Fibroblast of lung (primary cell): ENCODE data around the gene DOCK7. TPM values are rescaled to one million over a fixed set of nuclear protein-coding genes. Genes with fewer than 3 reads are reported as not detected.
A peak's percentile ranks its signal among the peaks of the same experiment; 100 is the strongest.

Source experiments
- DNase-seq, 2 donors: peaks; one replicate each; pipeline versions ENCODE4 v3.0.0 to v3.0.0-alpha.2; 2010; ENCODE audit warnings: low read depth in 2 of 2
- H2AFZ ChIP-seq: 2 replicates; pipeline ENCODE4 v1.5.1; 2012; ENCODE audit warnings: low read length, control low read depth, inconsistent platforms
- H3K27ac ChIP-seq: 2 replicates; pipeline ENCODE4 v1.5.1; 2011; ENCODE audit warnings: low read length, control low read depth; ENCODE audit not compliant: insufficient read depth
- H3K27me3 ChIP-seq: 2 replicates; pipeline ENCODE4 v1.5.1; 2011; ENCODE audit warnings: mild to moderate bottlenecking, low read length; ENCODE audit not compliant: control insufficient read depth, insufficient read depth
- H3K36me3 ChIP-seq: 2 replicates; pipeline ENCODE4 v1.5.1; 2011; ENCODE audit warnings: low read length; ENCODE audit not compliant: control insufficient read depth, insufficient read depth
- H3K4me1 ChIP-seq: 2 replicates; pipeline ENCODE4 v1.5.1; 2011; ENCODE audit warnings: low read length; ENCODE audit not compliant: control insufficient read depth, insufficient read depth; ENCODE audit errors: extremely low read depth
- H3K4me2 ChIP-seq: 2 replicates; pipeline ENCODE4 v1.5.1; 2011; ENCODE audit warnings: low read length, control low read depth; ENCODE audit not compliant: insufficient read depth; ENCODE audit errors: extremely low read depth
- H3K4me3 ChIP-seq, 4 experiments: fragments of 200-600 bp in 1 of 4; sonication (generic) in 1 of 4; replicated peaks in 1 of 4; 2 replicates each; pipeline ENCODE4 v1.5.1; 2011 to 2016; ENCODE audit warnings: low read length in 4 of 4, low read depth in 3 of 4, mild to moderate bottlenecking in 3 of 4, control low read depth in 2 of 4, inconsistent platforms in 1 of 4, mixed read lengths in 1 of 4; ENCODE audit not compliant: insufficient read depth in 1 of 4; ENCODE audit errors: control extremely low read depth in 1 of 4
- H3K79me2 ChIP-seq: 2 replicates; pipeline ENCODE4 v1.5.1; 2012; ENCODE audit warnings: mild to moderate bottlenecking, low read length, inconsistent platforms; ENCODE audit not compliant: control insufficient read depth, insufficient read depth
- H3K9ac ChIP-seq: 2 replicates; pipeline ENCODE4 v1.5.1; 2011; ENCODE audit warnings: mild to moderate bottlenecking, low read length, control low read depth; ENCODE audit not compliant: insufficient read depth
- H3K9me3 ChIP-seq: 2 replicates; pipeline ENCODE4 v1.5.1; 2012; ENCODE audit warnings: low read depth, low read length; ENCODE audit not compliant: control insufficient read depth, insufficient read depth
- H4K20me1 ChIP-seq: 2 replicates; pipeline ENCODE4 v1.5.1; 2011; ENCODE audit warnings: low read length; ENCODE audit not compliant: control insufficient read depth, insufficient read depth; ENCODE audit errors: extremely low read depth
- CTCF ChIP-seq, 2 donors: IDR thresholded peaks in 1 of 2; conservative IDR thresholded peaks in 1 of 2; 1 replicate in 1 of 2; 2 replicates in 1 of 2; pipeline ENCODE4 v1.5.1; 2011 to 2012; ENCODE audit warnings: low read length in 2 of 2, control low read depth in 1 of 2, inconsistent platforms in 1 of 2, low read depth in 1 of 2, mild to moderate bottlenecking in 1 of 2
- EZH2 ChIP-seq: IDR thresholded peaks from 2 replicates; pipeline ENCODE4 v1.5.1; 2012; ENCODE audit warnings: low read length, control low read depth, mild to moderate bottlenecking; ENCODE audit errors: missing control alignments
- polyA plus RNA-seq, 2 donors: library from polyadenylated mRNA; depleted of rRNA in 1 of 2; stranded (reverse) in 1 of 2; unstranded in 1 of 2; fragments of >200 nt; gene quantifications; 2 replicates each; pipeline ENCODE4 v1.2.1, GENCODE V29; 2011 to 2012; ENCODE audit warnings: missing spikeins in 1 of 2
- total RNA-seq: library from RNA; depleted of rRNA; stranded (reverse); fragments of >200 nt; gene quantifications from 2 replicates; pipeline ENCODE4 v1.2.1, GENCODE V29; 2014

DOCK7 gene
- total and polyA plus RNA-seq, 2 donors (not counting 1 experiment from before 2014, with no cell fraction given): 66.5 to 153 TPM

GRCh38 chr1:62434618-62435001 is 253.6 kb downstream of the DOCK7 start:
- H3K4me2 ChIP-seq: no peak overlapping the region
- TF ChIP-seq EZH2 (no peak), CTCF (conservative IDR thresholded peaks at IDR 0.05 in 1 of 2, IDR thresholded peaks at IDR 0.05 in 1 of 2; ENCODE audit: low read depth in 1 of 2, low read length in 2 of 2) (no peak)

GRCh38 chr1:62433861-62434617 is 254.1 kb downstream of the DOCK7 start:
- H4K20me1 ChIP-seq: no peaks in the 10 kb centered on the region
- no peaks in the 10 kb centered on the region for H3K36me3 ChIP-seq
- no peak for TF ChIP-seq EZH2
- TF ChIP-seq CTCF (conservative IDR thresholded peaks at IDR 0.05 in 1 of 2, IDR thresholded peaks at IDR 0.05 in 1 of 2; ENCODE audit: low read depth in 1 of 2, low read length in 2 of 2): no peak
- H3K9ac ChIP-seq: no peak overlapping the region
- H3K4me2 ChIP-seq: no peak overlapping the region
- H3K9me3 ChIP-seq: no peaks in the 10 kb centered on the region
- no peaks in the 10 kb centered on the region for H3K4me1 ChIP-seq
- DNase-seq: peak in 1 of 2 donors; percentile 15
- H3K27me3 ChIP-seq: peaks cover 3% of the 10 kb centered on the region
- H3K79me2 ChIP-seq: peaks cover 19% of the 10 kb centered on the region
- H3K4me3 ChIP-seq: no peak overlapping the region
- no peak overlapping the region for H3K27ac ChIP-seq
- H2AFZ ChIP-seq: no peak overlapping the region

More at GRCh38 chr1:62434618-62435001, 253.6 kb downstream of the DOCK7 start:
- peaks cover 3% of the 10 kb centered on the region for H3K27me3 ChIP-seq
- no peaks in the 10 kb centered on the region for H3K4me1 ChIP-seq
- no peak for DNase-seq
- no peaks in the 10 kb centered on the region for H3K9me3 ChIP-seq
- no peak overlapping the region for H2AFZ ChIP-seq
- H3K36me3 ChIP-seq: no peaks in the 10 kb centered on the region
- no peak overlapping the region for H3K27ac ChIP-seq
- H3K79me2 ChIP-seq: peaks cover 25% of the 10 kb centered on the region
- no peak overlapping the region for H3K4me3 ChIP-seq
- H3K9ac ChIP-seq: no peak overlapping the region
- H4K20me1 ChIP-seq: no peaks in the 10 kb centered on the region

GRCh38 chr1:62429581-62429980 is 258.6 kb downstream of the DOCK7 start:
- Histone ChIP-seq H3K4me3 (no peak overlapping the region), H3K27ac (no peak overlapping the region), H2AFZ (no peak overlapping the region), H3K4me1 (peaks cover under 1% of the 10 kb centered on the region), H3K9me3 (no peaks in the 10 kb centered on the region), H3K79me2 (no peaks in the 10 kb centered on the region), H3K27me3 (peaks cover 3% of the 10 kb centered on the region), H3K36me3 (no peaks in the 10 kb centered on the region), H4K20me1 (no peaks in the 10 kb centered on the region), H3K9ac (no peak overlapping the region), H3K4me2 (no peak overlapping the region)
- no peak for DNase-seq
- no peak for TF ChIP-seq EZH2
- TF ChIP-seq CTCF (conservative IDR thresholded peaks at IDR 0.05 in 1 of 2, IDR thresholded peaks at IDR 0.05 in 1 of 2; ENCODE audit: low read depth in 1 of 2, low read length in 2 of 2): no peak
